Astrocyte of the spinal cord (primary cell): ENCODE results near the gene MYL2.

Experiments
- DNase-seq: peaks from one replicate; pipeline ENCODE4 v3.0.0; 2011; ENCODE audit warnings: low read depth, low spot score
- H3K4me3 ChIP-seq: 2 replicates; pipeline ENCODE4 v1.5.1; 2011; ENCODE audit warnings: low read depth, mild to moderate bottlenecking, low read length, moderate library complexity
- CTCF ChIP-seq: IDR thresholded peaks from 2 replicates; pipeline ENCODE4 v1.5.1; 2012; ENCODE audit warnings: low read depth, mild to moderate bottlenecking, low read length, inconsistent platforms
- in situ Hi-C: cut with HindIII; loops from 2 replicates; pipeline ENCODE4 v1.10.0; 2017; ENCODE audit warnings: low sequenced_read_pairs

The MYL2 gene

GRCh38 chr12:110872100-110872499, 48.3 kb downstream of the MYL2 start:
- H3K4me3 ChIP-seq, result no peak overlapping the region
- TF ChIP-seq CTCF, result no peak
- no peak for DNase-seq
- in situ Hi-C loops, result no loop called here

DNA sequence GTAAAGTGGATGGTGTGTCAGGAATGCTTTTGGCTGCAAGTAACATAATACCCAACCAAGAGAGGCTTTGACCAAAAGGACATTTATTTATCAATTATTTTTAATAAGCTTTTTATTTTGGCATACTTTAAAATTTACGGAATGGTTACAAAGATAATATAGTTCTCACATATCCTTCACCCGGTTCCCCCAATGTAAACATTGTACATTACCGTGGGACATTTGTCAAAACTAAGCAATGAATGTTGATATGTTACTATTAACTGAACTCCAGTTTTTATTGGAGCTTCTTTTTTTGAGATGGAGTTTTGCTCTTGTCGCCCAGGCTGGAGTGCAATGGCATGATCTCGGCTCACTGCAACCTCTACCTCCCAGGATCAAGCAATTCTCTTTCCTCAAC, 50.6 kb downstream of the MYL2 start:
- in situ Hi-C loops, result no loop called here
- no peak overlapping the region for H3K4me3 ChIP-seq
- DNase-seq, result no peak
- TF ChIP-seq CTCF, result no peak

- DNase-seq, result no peak
- in situ Hi-C loops, result no loop called here
- no peak for TF ChIP-seq CTCF
- no peak overlapping the region for H3K4me3 ChIP-seq
Measured at GRCh38 chr12:110869026-110869425, 51.4 kb downstream of the MYL2 start.

DNA sequence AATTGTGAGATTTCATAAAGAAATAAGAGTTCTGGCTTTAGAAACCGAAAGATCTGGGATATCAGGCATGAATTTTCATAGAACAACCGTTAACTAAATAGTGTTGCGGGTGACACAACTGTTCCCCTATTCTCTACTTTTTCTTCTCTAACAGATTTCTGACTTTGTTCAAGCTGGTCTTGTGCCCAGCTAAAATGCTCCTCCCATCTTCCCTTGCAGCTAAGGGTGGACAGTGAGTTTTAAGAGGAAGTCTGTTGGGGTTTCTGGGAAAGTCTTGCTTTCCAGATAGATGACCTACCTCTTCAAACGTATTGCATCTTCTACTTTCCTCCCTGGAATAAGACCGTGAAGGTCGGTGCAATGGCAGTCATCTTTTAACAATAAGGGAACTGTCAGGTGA, 54.9 kb downstream of the MYL2 start:
- in situ Hi-C loops, result no loop called here
- no peak for DNase-seq

DNA sequence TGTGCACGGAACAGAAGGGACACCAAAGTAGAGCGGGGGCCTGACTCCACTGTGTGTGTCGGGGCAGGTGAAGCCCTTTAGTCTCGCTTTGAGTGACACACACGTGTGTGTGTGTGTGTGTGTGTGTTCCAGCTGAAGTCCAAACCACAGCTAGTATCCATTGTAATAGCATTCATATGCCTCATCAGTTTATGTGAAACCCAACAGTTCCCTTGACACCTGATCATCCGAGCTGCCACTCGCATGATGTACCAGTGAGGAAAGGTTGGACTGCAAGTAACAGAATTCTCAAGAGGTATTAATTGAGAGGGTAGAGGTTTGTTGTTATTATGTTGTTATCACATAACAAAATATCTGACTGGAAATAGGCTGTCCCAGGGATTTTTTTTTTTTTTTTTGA, 57.2 kb downstream of the MYL2 start:
- in situ Hi-C loops, result no loop called here
- TF ChIP-seq CTCF, result no peak
- H3K4me3 ChIP-seq, result no peak overlapping the region
- DNase-seq, result no peak

More for the DNA sequence above, 54.9 kb downstream of the MYL2 start:
- TF ChIP-seq CTCF, result no peak
- no peak overlapping the region for H3K4me3 ChIP-seq

DNA sequence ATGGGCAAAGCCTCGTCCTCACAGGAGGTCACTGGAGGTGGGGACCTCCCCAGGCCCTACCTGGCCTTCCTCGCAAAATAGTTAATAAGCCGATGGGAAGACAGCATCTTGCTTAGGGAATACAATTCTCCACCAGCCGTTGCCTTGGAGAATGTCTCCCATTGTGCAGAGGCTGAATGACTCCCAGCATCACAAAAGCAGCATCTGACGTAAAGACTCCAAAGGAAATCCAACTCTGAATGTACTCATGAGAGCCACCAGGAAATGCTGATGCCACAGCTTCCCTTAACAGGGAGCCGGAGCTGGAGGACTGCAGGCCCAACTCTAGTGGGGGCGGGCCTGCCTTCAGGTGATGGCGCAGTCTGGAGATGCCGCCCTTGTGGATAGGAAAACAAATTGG, 58.0 kb downstream of the MYL2 start:
- in situ Hi-C loops, result no loop called here
- no peak for TF ChIP-seq CTCF

DNA sequence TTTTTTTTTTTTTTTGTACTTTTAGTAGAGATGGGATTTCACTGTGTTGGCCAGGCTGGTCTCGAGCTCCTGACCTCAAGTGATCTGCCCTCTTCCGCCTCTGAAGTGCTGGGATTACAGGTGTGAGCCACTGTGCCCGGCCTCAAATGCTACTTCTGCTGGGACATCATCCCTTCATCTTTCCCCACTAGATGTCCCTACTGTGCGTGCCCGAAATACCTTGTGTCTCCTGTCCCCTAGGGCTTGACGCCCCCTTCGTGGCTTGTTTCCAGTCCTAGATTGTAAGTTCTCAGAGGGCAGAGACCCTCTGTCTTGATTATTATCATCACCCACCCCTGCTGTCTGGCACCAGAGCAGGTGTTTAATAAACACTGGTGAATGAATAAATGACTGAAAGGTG, 58.6 kb downstream of the MYL2 start:
- no peak overlapping the region for H3K4me3 ChIP-seq
- no peak for DNase-seq
- TF ChIP-seq CTCF, result no peak
- in situ Hi-C loops, result no loop called here

More for the DNA sequence above, 58.0 kb downstream of the MYL2 start:
- no peak overlapping the region for H3K4me3 ChIP-seq
- DNase-seq, result no peak
